Limb (tissue), 2 donors: ENCODE results near the gene UPK1B.
"Not testable (repeated sequence)": the region's sequence is repeated elsewhere in the genome, so short reads cannot be mapped to it uniquely, and the experiment has no call there.

Source experiments
- DNase-seq, 2 donors: peaks; one replicate each; pipeline ENCODE4 v3.0.0-alpha.2; 2016; ENCODE audit errors: extremely low spot score in 2 of 2

The UPK1B gene

GRCh38 chr3:119223511-119223910 lies 50.1 kb downstream of the UPK1B start:
- DNase-seq = no peak

- DNase-seq = no peak
Measured at GRCh38 chr3:119225121-119225520, 51.7 kb downstream of the UPK1B start.

- no peak for DNase-seq
Measured at GRCh38 chr3:119227070-119227850, 53.9 kb downstream of the UPK1B start.

- no peak for DNase-seq
Measured at GRCh38 chr3:119228373-119229145, 55.2 kb downstream of the UPK1B start.

GRCh38 chr3:119229190-119229589 lies 55.8 kb downstream of the UPK1B start:
- no peak for DNase-seq

GRCh38 chr3:119230071-119230470 lies 56.7 kb downstream of the UPK1B start:
- DNase-seq = no peak

- no peak for DNase-seq
Measured at GRCh38 chr3:119230745-119231144, 57.3 kb downstream of the UPK1B start.

GRCh38 chr3:119234610-119235009 lies 61.2 kb downstream of the UPK1B start:
- DNase-seq = no peak

- no peak for DNase-seq
Measured at GRCh38 chr3:119235151-119235550, 61.8 kb downstream of the UPK1B start.

- DNase-seq = no peak
Measured at GRCh38 chr3:119236756-119237155, 63.4 kb downstream of the UPK1B start.

- no peak for DNase-seq
Measured at GRCh38 chr3:119237299-119237698, 63.9 kb downstream of the UPK1B start.

GRCh38 chr3:119238363-119238762 lies 65.0 kb downstream of the UPK1B start:
- no peak for DNase-seq

- no peak for DNase-seq
Measured at GRCh38 chr3:119239206-119239820, 65.9 kb downstream of the UPK1B start.

- DNase-seq = peak; percentile 18 to 44
Measured at GRCh38 chr3:119240101-119240590, 66.7 kb downstream of the UPK1B start.

GRCh38 chr3:119240591-119241434 lies 67.4 kb downstream of the UPK1B start, which contains the start of gene B4GALT4:
TSS of gene B4GALT4 (minus strand) at chr3:119240878. CDS start at chr3:119230099, 10,779 bp downstream.
- peak; percentile 80 to 89 for DNase-seq

- DNase-seq = not testable (repeated sequence)
Measured at GRCh38 chr3:119242387-119243057, 69.1 kb downstream of the UPK1B start.

- DNase-seq = not testable (repeated sequence)
Measured at GRCh38 chr3:119243058-119243529, 69.7 kb downstream of the UPK1B start.

- no peak for DNase-seq
Measured at GRCh38 chr3:119243712-119244111, 70.3 kb downstream of the UPK1B start.

- no peak for DNase-seq
Measured at GRCh38 chr3:119245778-119246177, 72.4 kb downstream of the UPK1B start.
